ENCODE data around the gene GNG5.

GRCh38 chr1:84476225-84476624 is 30.2 kb downstream of the GNG5 start:
- TF ChIP-seq CTCF (IDR thresholded peaks at IDR 0.05) (no peak), POLR2A (IDR thresholded peaks at IDR 0.05) (no peak)

Measured in heart left ventricle (tissue), 13 donors.